GM13976 (cell line): ENCODE data around the gene EOGT.

Experiments
- DNase-seq: peaks from one replicate; pipeline ENCODE4 v3.0.0; 2012; ENCODE audit warnings: low spot score
- in situ Hi-C: fragments of 300-500 bp; cut with MboI; formaldehyde crosslinking; loops from one replicate; pipeline ENCODE4 v1.12.0; 2022; ENCODE audit warnings: low sequenced_read_pairs, mixed read lengths, inconsistent platforms; ENCODE audit not compliant: unreplicated experiment
- TF ChIP-seq, protein P1 (sequence below): IDR thresholded peaks from 2 replicates; pipeline ENCODE4 v1.5.1; 2012; ENCODE audit warnings: borderline replicate concordance, mild to moderate bottlenecking; ENCODE audit not compliant: insufficient read depth; ENCODE audit errors: extremely low read depth, missing control alignments, control extremely low read depth

EOGT gene

DNA sequence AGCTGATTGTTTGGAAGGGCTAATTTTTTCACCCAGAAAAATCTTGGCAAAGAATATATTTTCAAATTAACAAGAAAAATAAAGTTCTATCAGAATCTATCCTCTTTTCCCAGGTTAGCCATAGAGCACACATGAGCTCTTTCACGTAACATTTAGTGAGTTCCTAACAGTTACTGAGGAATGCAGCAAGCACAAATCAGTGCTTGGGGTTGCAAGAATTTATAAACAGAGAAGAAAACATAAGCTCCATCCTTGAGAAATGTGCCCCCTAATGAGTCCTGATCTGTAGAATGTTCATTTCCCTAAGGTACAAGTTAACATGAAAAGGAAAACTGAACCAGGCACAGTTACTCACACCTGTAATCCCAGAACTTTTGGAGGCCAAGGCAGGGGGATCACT, 13.9 kb downstream of the EOGT start:
- TF ChIP-seq, protein P1, sequence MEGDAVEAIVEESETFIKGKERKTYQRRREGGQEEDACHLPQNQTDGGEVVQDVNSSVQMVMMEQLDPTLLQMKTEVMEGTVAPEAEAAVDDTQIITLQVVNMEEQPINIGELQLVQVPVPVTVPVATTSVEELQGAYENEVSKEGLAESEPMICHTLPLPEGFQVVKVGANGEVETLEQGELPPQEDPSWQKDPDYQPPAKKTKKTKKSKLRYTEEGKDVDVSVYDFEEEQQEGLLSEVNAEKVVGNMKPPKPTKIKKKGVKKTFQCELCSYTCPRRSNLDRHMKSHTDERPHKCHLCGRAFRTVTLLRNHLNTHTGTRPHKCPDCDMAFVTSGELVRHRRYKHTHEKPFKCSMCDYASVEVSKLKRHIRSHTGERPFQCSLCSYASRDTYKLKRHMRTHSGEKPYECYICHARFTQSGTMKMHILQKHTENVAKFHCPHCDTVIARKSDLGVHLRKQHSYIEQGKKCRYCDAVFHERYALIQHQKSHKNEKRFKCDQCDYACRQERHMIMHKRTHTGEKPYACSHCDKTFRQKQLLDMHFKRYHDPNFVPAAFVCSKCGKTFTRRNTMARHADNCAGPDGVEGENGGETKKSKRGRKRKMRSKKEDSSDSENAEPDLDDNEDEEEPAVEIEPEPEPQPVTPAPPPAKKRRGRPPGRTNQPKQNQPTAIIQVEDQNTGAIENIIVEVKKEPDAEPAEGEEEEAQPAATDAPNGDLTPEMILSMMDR: no peak
- no peak for DNase-seq
- in situ Hi-C loops: no loop called here

DNA sequence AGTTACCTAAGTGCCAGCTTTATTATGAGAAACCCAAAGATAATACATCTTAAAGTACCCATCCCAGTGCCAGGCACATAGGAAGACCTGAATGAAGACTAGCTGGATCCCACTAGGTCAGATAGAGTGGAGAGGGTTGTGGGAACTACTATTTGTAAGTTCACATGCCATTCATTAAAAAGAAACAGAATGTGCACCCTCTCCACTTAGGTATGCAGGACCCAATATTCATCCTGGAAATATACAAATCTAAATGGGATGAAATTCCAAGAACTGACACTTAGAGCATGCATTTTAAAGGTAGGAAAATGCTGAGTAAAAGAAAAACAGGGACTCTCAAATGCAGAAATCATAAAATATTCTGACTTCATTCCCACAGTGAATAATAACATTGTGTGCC, 14.3 kb downstream of the EOGT start:
- TF ChIP-seq, protein P1: no peak
- DNase-seq: no peak
- in situ Hi-C loops: no loop called here

DNA sequence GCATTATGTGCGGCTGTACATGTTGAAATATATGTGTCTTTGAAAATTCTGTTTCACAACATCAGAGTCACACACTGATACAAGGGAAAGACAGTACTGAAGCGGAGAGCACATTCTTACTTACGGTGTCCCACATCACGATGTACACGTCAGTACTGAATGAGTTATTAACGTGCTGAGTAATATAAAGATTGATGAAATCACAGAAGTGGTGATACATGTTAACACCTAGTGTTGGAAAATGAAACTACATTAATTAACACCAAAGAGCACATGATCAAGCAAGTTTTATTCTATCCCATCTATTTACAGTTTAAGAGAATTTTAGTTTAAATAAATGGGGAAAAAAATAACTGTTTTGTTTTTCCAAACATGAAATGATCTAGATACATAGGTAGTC, 15.6 kb downstream of the EOGT start:
- no peak for DNase-seq
- in situ Hi-C loops: no loop called here
- TF ChIP-seq, protein P1: no peak

DNA sequence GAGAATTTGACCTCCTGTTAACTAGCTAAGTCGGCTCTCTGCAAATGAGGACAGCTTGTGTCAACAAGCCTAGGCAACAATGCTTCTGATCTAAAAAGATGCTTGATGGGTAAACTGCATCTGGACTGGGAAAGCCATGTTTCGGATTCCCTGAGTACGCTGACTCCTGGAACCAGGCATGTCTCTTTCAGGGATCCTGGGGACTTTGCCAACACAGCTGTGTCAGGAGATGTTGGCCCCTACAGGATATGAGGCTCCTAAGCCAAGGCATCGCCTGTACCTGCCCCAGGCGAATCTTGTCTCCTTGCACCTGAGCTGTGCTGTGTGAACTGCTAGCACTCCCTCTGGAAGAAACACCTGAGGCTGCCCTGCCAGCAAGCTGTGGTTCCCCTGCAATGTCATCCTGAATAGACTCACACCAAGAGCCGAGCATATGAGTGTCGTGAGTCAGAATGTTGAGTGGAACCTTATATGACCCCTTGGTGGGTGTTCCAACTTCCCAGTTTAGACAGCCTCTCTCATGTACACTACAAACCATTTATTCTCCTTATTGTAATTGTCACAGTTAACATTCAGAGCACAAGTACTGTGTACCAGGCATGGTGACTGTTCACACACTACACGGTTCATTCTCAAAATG, 17.0 kb downstream of the EOGT start:
- in situ Hi-C loops: no loop called here
- TF ChIP-seq, protein P1: no peak
- DNase-seq: no peak

DNA sequence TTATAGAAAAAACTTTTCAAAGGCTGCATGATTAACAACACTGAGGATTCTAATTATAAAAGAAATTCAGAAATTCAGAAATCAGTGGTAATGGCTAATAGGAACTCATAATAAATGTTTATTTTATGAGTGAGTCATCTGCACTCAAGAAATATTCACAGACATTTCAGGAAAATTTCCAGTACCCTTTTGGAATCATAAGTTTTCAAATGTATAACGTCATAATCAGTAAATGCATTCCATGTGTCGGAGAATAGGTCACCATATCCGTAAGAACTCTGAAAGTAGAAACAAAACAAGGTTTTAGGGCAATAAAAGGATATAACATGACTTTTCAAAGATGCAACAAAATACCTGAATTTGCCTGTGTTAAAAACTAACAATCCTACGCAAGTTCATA, 24.7 kb downstream of the EOGT start:
- in situ Hi-C loops: no loop called here
- TF ChIP-seq, protein P1: no peak
- DNase-seq: no peak

- TF ChIP-seq, protein P1: no peak
- DNase-seq: no peak
- in situ Hi-C loops: no loop called here
Measured at GRCh38 chr3:68987322-68987721, 26.2 kb downstream of the EOGT start.
